Hypothalamus (tissue), 51 donors: ENCODE results near the gene KNSTRN.

Experiments used
- DNase-seq, 51 donors: peaks; one replicate each; lab custom pipeline; 2025; lab: John Stamatoyannopoulos, UW

Gene KNSTRN

GRCh38 chr15:40382580-40383456 lies at the start of gene KNSTRN:
TSS of gene KNSTRN (plus strand) at chr15:40382721. CDS start at chr15:40382836, 115 bp downstream.
- peak in 50 of 51 donors; percentile 9 to 94 (median 79) for DNase-seq

- DNase-seq, result peak in 26 of 51 donors; percentile 4 to 67 (median 41)
These were observed 48.5 kb upstream of the KNSTRN start for GRCh38 chr15:40333922-40334492.

GRCh38 chr15:40334541-40334940 lies 48.0 kb upstream of the KNSTRN start:
- DNase-seq, result no peak

GRCh38 chr15:40334941-40335795 lies 47.4 kb upstream of the KNSTRN start:
- DNase-seq, result peak in 3 of 51 donors; percentile 7 to 43 (median 8)

- no peak for DNase-seq
These were observed 46.4 kb upstream of the KNSTRN start for GRCh38 chr15:40335938-40336743.

GRCh38 chr15:40336744-40337122 lies 45.8 kb upstream of the KNSTRN start:
- peak in 6 of 51 donors; percentile 7 to 29 (median 12) for DNase-seq

- peak in 5 of 51 donors; percentile 10 to 31 (median 19) for DNase-seq
These were observed 44.9 kb upstream of the KNSTRN start for GRCh38 chr15:40337597-40337996.

- peak in 37 of 51 donors; percentile 12 to 70 (median 36) for DNase-seq
These were observed 44.4 kb upstream of the KNSTRN start for GRCh38 chr15:40338041-40338657.

GRCh38 chr15:40338921-40339620 lies 43.5 kb upstream of the KNSTRN start:
- DNase-seq, result peak in 39 of 51 donors; percentile 8 to 79 (median 54)

GRCh38 chr15:40339621-40339945 lies 42.9 kb upstream of the KNSTRN start:
- peak in 5 of 51 donors; percentile 20 to 46 (median 36) for DNase-seq

- peak in 43 of 51 donors; percentile 36 to 94 (median 71) for DNase-seq
These were observed 42.3 kb upstream of the KNSTRN start for GRCh38 chr15:40340038-40340739.

- DNase-seq, result peak in 50 of 51 donors; percentile 59 to 94 (median 84)
These were observed 41.7 kb upstream of the KNSTRN start, which contains the start of gene CCDC9B for GRCh38 chr15:40340740-40341400. TSS of gene CCDC9B (minus strand) at chr15:40340939. CDS start at chr15:40340819, 120 bp downstream.

GRCh38 chr15:40342416-40343320 lies 39.9 kb upstream of the KNSTRN start:
- no peak for DNase-seq

GRCh38 chr15:40343512-40343911 lies 39.0 kb upstream of the KNSTRN start:
- DNase-seq, result no peak

GRCh38 chr15:40344217-40344616 lies 38.3 kb upstream of the KNSTRN start:
- DNase-seq, result peak in 1 of 51 donors; percentile 41

- DNase-seq, result peak in 38 of 51 donors; percentile 11 to 71 (median 38)
These were observed 37.8 kb upstream of the KNSTRN start for GRCh38 chr15:40344631-40345120.
